G401.6 (cell line): ENCODE measurements around the gene BMF.

ENCODE experiments used
- FAIRE-seq: peaks from 2 replicates; lab custom pipeline; 2012; peaks lifted over from hg19 to GRCh38; lab: Jason Lieb, UNC

Gene BMF

DNA sequence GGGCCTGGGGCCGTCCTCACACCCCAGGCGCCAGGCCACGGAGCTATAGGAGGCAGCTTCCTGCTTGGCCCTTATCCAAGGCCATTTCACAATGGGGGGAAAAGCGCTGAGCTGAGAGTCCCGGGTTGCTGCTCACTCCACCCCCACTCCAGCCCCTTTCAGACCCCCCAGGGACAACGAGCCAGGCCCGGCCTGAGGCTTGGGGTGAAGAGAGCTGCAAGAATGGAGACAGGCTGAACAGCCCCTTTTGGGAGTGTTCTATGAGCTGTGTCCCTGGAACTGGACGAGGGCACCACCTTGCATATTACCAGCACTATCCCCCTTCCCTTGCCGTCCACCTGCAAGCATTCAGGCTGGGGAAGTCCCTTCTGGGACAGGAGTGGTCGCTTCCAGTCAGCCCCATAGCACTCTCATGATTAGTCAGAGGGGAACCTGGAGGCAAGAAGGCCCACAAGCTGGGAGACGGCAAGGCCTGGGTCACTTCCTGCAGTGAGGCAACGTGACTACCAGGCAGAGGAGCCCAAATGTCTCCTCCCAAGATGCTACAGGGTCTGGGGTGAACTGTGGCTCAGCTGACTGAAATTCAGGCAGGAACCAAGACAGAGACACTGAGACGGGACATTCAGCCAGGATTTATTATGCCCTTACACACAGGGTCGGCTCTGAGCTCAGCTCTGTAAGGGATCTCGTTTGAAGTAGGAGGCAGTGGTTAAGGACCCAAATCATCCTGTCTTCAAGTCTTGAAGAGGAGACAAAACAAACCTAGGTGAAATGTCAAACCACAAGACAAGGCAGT lies 61.1 kb downstream of the BMF start:
- FAIRE-seq: no peak

DNA sequence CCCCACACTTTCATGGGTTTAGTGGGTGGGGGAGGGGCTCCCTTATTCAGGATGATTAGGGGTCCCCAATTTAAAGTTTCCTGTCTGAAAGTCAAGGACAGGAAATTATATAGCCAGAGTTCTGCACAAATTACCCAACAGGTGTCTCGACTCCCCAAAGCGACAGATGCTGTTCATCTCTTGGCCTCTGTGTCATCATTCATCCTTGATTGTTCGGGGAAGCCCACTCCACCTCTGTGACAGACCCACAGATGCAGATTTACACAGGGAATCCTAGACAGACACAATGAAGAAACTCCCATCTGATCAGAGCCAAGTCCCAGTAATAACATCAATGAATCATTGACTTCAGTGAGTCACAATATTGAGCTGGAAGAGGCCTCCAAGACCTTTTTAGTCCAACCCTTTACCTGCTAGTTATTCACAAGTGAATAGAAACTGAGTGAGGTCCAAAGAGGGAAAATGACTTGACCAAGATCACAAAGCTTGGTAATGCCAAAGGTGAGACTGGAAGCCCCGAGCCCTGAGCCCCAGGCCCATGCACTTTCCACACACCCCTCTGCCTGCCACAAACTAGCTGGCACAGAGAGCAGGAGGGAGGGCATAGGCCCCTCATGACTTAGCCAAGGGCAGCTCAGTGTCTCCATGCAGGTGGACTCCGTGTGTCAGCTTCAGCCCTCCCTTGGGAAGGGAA lies 61.8 kb downstream of the BMF start:
- FAIRE-seq: no peak

DNA sequence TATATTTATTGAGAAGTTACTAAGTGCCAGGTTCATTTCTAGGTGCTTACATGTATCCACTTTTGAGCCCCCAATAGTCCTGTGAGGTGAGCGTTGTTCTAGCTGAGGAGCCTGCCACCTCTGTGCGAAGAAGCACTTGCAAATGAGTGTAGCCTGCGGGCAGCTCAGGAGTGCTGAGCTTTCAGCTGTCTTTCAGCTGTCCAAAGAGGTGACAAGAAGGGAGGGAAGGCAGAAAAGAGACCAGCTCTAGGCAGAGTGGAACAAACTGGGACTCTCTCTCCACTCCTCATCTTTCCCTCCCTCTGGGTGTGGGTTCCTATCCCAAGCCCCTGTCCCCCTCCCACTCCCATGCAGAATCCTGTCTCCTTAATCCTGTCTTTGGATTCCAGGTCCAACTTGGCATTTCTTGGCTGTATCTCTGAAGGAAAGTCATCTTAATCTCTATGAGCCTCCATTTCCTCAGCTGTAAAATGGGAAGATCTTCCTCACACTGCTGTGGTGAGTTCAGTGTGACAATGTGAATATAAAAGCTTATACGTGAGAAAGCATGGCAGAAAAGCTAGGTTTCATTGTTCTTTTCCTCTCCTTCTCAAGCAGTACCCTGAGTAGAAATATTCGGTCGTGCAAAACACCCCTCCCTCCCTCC lies 63.0 kb downstream of the BMF start:
- FAIRE-seq: no peak

DNA sequence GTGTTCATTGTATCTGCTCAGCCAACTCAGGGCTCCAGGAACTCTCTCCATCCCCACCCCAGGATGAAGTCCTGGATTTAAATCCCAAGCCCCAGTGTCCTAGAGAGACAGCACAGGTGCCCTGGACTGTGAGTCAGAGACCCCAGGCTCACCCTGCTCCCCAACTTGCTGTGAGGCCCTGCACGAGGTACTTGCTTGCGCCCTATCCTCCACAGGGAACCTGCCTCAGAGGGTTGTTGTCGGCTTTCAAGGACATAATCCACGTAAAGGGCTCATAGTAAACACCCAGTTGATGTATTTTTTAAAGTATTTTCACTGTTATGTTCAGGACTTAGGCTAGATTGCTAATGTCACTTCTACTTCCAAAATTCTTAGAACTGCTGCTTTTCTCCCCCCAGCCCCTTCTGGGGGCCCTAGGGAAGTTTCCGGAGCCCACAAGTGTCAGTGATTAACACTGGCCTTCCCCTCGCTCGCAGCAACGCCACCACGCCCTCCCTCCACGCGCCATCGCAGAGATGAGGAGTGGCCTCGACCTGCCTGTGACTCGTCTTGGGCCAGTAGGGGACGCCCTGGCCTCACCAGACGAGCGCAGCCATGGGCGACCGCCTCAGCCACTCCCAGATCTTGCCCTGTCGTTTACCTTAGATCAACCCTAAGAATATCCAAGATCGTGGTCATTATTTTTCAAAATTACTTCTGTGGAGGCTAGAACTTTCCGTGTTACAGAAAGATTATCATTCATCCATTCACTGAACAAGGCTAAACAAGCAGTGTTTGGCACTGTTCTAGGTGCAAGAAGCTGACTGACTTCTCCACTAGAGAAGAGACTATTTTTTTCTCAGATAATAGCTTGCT lies 63.7 kb downstream of the BMF start:
- FAIRE-seq: no peak

DNA sequence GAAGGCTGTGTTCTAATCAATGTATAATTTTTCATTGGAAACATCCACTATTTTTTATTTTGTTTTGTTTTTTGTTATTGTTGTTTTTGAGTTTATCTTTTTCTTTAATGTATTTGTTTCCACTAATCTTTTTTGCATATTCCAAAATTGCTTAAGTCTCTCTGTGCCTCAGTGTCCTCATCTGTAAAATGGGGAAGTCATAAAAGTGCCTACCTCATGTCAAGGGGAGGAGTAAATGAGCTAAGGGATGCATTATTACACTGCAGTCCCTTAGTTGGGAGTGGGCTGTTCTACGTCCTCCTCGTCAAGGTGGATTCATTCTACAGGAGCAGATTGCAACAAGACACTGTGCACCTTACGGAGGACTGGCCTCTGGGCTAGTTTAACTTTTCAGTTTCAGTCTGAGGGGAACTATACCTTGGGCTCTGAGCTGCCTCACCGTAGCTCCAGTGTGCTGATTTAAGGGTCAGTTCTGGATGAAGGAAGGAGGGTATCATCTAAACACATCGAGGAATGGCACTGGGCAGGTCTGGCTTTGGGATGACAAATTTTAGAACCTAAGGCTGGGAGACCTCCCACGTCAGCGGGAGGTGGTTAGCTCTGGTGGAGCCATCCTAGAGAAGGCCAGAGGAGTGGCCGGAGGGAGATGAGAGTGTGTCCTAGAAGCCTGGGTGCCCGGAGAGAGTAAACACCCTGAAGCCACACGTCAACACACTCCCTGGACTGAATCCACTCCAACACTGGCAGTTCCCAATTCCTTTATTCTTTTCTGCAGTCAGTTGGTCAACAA lies 64.6 kb downstream of the BMF start:
- no peak for FAIRE-seq

DNA sequence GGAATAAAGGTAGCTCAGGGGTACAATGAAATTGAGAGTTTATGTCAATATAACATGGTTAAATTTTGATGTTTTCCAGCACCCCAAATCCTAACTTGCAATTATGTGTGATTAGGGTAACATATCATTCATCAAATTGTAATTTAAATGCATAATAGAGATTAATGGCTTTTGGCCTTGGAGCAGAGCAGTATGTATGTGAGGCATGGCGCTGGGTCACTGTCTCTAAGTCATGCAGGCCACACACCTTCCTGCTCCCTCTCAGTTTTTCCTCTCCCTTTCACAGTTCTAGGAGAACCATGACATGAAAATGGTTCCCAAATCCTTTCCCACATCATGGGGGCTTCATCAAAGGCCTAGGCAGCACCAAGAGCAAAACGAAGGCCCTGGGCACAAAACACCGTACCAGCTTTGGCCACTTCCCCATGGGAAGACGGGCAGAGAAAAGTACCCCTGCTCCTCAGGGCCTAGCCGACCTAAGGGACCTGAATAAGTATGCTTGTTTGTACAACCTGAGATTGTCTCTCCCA lies 65.8 kb downstream of the BMF start:
- no peak for FAIRE-seq

DNA sequence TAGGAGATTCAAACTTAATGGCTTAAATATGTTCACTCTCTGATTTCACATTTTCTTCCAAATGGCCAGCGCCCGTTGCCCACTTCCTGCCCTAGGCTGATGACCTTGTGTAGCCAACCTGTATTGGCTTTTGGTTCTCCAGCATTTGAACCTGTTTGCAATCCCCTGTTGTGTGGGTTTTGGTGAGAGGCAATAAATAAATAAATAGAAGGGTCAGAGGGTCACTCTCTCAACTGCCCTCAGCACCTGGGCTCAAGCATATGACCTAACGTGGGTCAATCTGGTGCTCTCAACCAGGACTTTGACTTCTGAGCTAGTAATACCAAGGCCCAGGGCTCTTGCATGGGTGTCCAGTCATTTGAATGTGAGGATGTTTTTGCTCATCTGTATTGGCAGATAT lies 67.9 kb downstream of the BMF start:
- no peak for FAIRE-seq

DNA sequence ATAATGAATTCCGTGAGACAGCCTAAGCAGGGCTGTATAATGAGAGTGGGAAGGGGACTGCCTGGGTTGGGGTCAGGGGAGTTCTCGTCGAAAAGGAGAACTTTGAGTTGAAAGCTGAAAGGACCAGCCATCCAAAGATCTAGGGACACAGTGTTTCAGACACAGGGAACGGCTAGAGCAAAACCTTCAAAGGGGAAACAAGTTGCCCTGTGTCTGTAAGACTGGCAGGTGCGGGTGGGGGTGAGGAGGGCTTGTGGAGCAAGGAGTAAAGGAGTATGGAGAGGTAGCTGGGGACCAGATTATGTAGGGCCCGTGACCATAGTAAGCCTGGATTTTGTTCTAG lies 68.4 kb downstream of the BMF start:
- no peak for FAIRE-seq

DNA sequence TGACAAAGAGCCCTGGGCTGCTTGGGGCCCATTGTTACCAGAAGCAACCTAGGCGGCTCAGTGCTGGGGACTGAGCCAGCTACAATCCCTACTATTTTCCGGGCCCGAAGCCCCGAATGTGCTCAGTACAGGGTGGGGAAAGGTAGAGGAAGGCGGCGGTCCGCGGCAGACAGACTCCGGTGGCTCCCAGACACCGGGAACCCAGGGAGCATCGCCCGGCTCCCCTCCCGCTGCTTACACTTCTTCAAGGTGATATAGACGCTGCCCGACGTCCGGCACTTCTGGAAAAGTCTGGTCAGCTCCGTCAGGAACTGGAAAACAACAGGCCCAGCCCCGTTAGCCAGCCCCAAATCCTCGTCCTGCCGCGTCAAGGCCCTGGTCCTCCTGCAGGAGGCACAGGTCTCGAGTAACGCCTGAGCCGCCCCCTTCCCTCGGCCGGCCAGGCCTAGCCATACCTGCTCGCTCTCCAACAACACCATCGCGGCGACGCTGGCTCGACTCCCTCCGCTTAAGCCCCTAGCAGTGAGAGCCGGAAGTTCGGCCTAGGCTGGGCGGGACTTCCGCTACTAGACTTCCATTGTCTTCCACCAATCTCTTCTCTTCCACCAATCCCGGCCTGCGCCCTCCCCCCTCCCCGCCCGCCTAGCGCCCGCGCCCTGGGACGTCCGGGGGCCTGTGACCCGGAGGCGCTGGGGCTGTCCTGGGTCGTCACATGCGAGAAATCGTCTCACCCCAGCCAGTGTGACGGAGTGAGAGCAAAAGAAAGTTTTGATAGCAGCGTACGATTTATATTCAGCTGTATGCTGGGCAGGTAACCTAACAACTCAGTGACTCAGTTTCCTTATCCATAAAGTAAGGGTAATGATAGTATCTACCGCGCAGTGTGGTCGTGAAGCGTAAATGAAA lies 69.8 kb downstream of the BMF start, which contains the start of gene SRP14:
Gene SRP14 (minus strand): TSS at position 544 of the 906 bp plus-strand sequence. CDS start 65 bp downstream, at position 479.
- peak; percentile 74 for FAIRE-seq

DNA sequence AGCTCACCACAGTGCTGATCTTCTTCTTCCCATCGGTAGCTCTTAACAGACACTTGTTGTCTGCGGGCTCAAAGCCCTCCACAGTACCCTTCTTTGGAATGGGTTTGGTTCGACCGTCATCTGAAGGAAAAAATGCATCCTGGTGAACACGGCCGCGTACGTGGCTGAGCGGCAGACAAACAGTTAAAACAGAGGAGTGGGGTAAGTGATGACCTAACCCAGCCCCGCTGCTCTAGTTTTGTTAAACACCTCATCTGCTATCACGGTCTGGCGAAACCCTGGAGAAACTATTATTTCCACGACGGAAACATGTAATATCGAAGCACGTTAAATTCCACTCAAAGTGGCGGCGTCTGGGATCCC lies 70.4 kb downstream of the BMF start:
- no peak for FAIRE-seq
